ENCODE results near the gene ADGRG3. TPM values are rescaled to one million over a fixed set of nuclear protein-coding genes. Genes with fewer than 3 reads are reported as not detected.

ADGRG3 gene
- total RNA-seq, 1 donor from 2014 or later, result not detected

DNA sequence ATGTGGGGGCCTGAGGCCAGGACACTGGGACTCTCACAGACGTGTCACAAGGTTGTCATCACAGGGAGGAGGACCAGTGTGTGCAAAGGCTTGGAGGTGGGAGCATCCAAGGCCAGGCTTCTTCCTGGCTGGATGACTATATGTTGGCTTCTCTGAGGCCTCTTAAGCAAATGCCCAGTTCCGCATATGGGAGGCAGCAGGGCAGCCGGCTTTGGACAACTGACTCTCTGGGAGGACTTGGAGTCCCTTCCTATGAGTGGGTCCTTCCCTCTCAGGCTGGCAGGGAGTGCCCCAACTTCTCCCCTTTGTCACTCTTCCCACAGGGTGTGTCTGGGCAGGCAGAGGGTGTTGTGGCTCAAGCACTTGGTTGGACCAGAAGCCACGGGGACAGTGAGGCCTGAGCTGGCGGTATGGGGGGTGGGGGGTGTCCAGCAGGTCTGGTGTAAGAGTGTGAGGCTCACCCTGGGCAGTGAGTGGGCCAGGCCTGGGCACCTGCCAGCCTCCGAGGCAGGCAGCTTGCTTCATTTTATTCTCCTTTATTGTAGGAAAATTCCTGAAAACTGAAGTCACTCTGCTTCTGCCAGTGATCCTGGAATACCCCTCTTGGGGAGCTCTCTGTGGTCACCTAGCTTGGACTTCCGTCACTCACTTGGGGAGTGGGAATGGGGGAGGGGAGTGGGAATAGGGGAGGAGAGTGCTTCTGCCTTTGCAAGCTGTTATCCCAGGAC, 24.8 kb upstream of the ADGRG3 start:
- H3K9ac ChIP-seq (ENCODE audit: low read length), result peak overlapping the region; percentile 4
- peaks cover 29% of the 10 kb centered on the region for H3K4me1 ChIP-seq (ENCODE audit: insufficient read depth, low read length)
- H3K36me3 ChIP-seq (ENCODE audit: insufficient read depth, low read length), result no peaks in the 10 kb centered on the region
- TF ChIP-seq EZH2 (IDR thresholded peaks at IDR 0.05; ENCODE audit: insufficient read depth, low read length), result no peak
- TF ChIP-seq, protein P1, sequence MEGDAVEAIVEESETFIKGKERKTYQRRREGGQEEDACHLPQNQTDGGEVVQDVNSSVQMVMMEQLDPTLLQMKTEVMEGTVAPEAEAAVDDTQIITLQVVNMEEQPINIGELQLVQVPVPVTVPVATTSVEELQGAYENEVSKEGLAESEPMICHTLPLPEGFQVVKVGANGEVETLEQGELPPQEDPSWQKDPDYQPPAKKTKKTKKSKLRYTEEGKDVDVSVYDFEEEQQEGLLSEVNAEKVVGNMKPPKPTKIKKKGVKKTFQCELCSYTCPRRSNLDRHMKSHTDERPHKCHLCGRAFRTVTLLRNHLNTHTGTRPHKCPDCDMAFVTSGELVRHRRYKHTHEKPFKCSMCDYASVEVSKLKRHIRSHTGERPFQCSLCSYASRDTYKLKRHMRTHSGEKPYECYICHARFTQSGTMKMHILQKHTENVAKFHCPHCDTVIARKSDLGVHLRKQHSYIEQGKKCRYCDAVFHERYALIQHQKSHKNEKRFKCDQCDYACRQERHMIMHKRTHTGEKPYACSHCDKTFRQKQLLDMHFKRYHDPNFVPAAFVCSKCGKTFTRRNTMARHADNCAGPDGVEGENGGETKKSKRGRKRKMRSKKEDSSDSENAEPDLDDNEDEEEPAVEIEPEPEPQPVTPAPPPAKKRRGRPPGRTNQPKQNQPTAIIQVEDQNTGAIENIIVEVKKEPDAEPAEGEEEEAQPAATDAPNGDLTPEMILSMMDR (IDR thresholded peaks at IDR 0.05; ENCODE audit: insufficient read depth, low read depth, low read length), result no peak
- H3K4me2 ChIP-seq (ENCODE audit: low read length), result peak overlapping the region; percentile 18
- no peak overlapping the region for H3K4me3 ChIP-seq (ENCODE audit: insufficient read depth, low read depth, low read length)
- peak overlapping the region; percentile 34 for H3K27ac Mint-ChIP-seq (ENCODE audit: unreplicated experiment)
- FAIRE-seq (no peak), DNase-seq (ENCODE audit: low read depth) (peak; percentile 71)
- no peaks in the 10 kb centered on the region for H3K36me3 Mint-ChIP-seq (ENCODE audit: low read depth, unreplicated experiment)
- H2AFZ ChIP-seq (ENCODE audit: low read depth, low read length), result no peak overlapping the region
- no peaks in the 10 kb centered on the region for H3K27me3 ChIP-seq (ENCODE audit: insufficient read depth, low read length)
- no peaks in the 10 kb centered on the region for H3K9me3 ChIP-seq (ENCODE audit: insufficient read depth, low read depth, low read length)
- H3K79me2 ChIP-seq (ENCODE audit: insufficient read depth, low read length), result no peaks in the 10 kb centered on the region
- H3K9me3 Mint-ChIP-seq (ENCODE audit: unreplicated experiment), result no peaks in the 10 kb centered on the region
- H3K4me1 Mint-ChIP-seq (ENCODE audit: low read depth, unreplicated experiment), result peaks cover 14% of the 10 kb centered on the region
- H4K20me1 ChIP-seq (ENCODE audit: insufficient read depth, low read length), result no peaks in the 10 kb centered on the region
- no peak overlapping the region for H3K27ac ChIP-seq (ENCODE audit: low read depth, low read length)
- H3K4me3 Mint-ChIP-seq (ENCODE audit: unreplicated experiment), result no peak overlapping the region
- peaks cover 22% of the 10 kb centered on the region for H3K27me3 Mint-ChIP-seq (ENCODE audit: low read depth, unreplicated experiment)

DNA sequence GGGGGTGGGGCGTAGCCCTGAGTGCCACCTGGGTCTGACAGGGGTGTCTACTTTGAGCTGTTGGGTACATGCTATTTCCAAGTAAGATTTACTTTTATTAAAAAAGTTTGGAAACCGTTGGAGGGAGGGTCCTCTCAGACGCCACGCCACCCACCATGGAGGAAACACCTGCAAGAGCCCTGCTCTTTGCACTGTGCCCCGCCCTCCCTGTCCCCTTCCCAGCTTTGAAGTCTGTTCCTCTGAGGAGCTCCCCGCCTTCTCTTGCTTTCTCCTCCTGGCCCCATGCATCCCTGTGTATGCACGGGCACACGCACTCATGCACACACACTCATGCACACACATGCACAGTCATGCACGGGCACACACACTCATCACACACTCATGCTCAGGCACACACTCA, 24.2 kb upstream of the ADGRG3 start:
- H2AFZ ChIP-seq (ENCODE audit: low read depth, low read length), result peak overlapping the region; percentile 10
- H3K4me1 ChIP-seq (ENCODE audit: insufficient read depth, low read length), result peaks cover 29% of the 10 kb centered on the region
- no peak overlapping the region for H3K4me3 ChIP-seq (ENCODE audit: insufficient read depth, low read depth, low read length)
- peaks cover 14% of the 10 kb centered on the region for H3K4me1 Mint-ChIP-seq (ENCODE audit: low read depth, unreplicated experiment)
- H3K27ac Mint-ChIP-seq (ENCODE audit: unreplicated experiment), result no peak overlapping the region
- no peaks in the 10 kb centered on the region for H3K79me2 ChIP-seq (ENCODE audit: insufficient read depth, low read length)
- DNase-seq (ENCODE audit: low read depth) (no peak), FAIRE-seq (no peak)
- H4K20me1 ChIP-seq (ENCODE audit: insufficient read depth, low read length), result no peaks in the 10 kb centered on the region
- H3K9ac ChIP-seq (ENCODE audit: low read length), result no peak overlapping the region
- no peak overlapping the region for H3K4me3 Mint-ChIP-seq (ENCODE audit: unreplicated experiment)
- H3K27me3 Mint-ChIP-seq (ENCODE audit: low read depth, unreplicated experiment), result peaks cover 21% of the 10 kb centered on the region
- no peaks in the 10 kb centered on the region for H3K9me3 Mint-ChIP-seq (ENCODE audit: unreplicated experiment)
- H3K36me3 Mint-ChIP-seq (ENCODE audit: low read depth, unreplicated experiment), result no peaks in the 10 kb centered on the region
- no peak for TF ChIP-seq EZH2 (IDR thresholded peaks at IDR 0.05; ENCODE audit: insufficient read depth, low read length)
- TF ChIP-seq, protein P1 (IDR thresholded peaks at IDR 0.05; ENCODE audit: insufficient read depth, low read depth, low read length), result no peak
- no peak overlapping the region for H3K27ac ChIP-seq (ENCODE audit: low read depth, low read length)
- no peaks in the 10 kb centered on the region for H3K27me3 ChIP-seq (ENCODE audit: insufficient read depth, low read length)
- H3K9me3 ChIP-seq (ENCODE audit: insufficient read depth, low read depth, low read length), result no peaks in the 10 kb centered on the region
- H3K4me2 ChIP-seq (ENCODE audit: low read length), result peak overlapping the region; percentile 18
- H3K36me3 ChIP-seq (ENCODE audit: insufficient read depth, low read length), result no peaks in the 10 kb centered on the region

DNA sequence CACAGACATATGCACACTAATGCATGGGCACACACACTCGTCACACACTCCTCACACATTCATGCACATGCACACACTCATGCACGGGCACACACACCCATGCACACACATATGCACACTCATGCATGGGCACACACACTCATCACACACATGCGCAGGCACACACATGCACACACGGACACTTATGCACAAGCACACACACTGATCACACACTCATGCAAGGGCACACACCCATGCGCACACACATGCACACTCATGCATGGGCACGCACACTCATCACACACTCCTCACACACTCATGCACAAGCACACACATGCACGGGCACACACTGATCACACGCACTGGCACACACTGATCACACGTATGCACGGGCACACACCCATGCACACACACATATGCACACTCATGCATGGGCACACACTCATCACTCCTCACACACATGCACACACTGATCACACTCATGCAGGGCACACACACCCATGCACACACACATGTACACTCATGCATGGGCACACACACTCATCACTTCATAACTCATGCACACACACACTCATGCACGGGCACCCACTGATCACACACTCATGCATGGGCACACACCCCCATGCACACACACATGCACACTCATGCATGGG, 23.6 kb upstream of the ADGRG3 start:
- H3K4me3 Mint-ChIP-seq (ENCODE audit: unreplicated experiment), result no peak overlapping the region
- no peak overlapping the region for H3K27ac Mint-ChIP-seq (ENCODE audit: unreplicated experiment)
- H3K4me3 ChIP-seq (ENCODE audit: insufficient read depth, low read depth, low read length), result no peak overlapping the region
- peaks cover 29% of the 10 kb centered on the region for H3K4me1 ChIP-seq (ENCODE audit: insufficient read depth, low read length)
- no peaks in the 10 kb centered on the region for H3K27me3 ChIP-seq (ENCODE audit: insufficient read depth, low read length)
- H3K4me1 Mint-ChIP-seq (ENCODE audit: low read depth, unreplicated experiment), result peaks cover 14% of the 10 kb centered on the region
- H3K79me2 ChIP-seq (ENCODE audit: insufficient read depth, low read length), result no peaks in the 10 kb centered on the region
- H3K4me2 ChIP-seq (ENCODE audit: low read length), result no peak overlapping the region
- no peak for FAIRE-seq
- H3K9me3 ChIP-seq (ENCODE audit: insufficient read depth, low read depth, low read length), result no peaks in the 10 kb centered on the region
- no peak for DNase-seq (ENCODE audit: low read depth)
- no peaks in the 10 kb centered on the region for H4K20me1 ChIP-seq (ENCODE audit: insufficient read depth, low read length)
- H3K9ac ChIP-seq (ENCODE audit: low read length), result no peak overlapping the region
- TF ChIP-seq, protein P1 (IDR thresholded peaks at IDR 0.05; ENCODE audit: insufficient read depth, low read depth, low read length), result no peak
- no peak for TF ChIP-seq EZH2 (IDR thresholded peaks at IDR 0.05; ENCODE audit: insufficient read depth, low read length)
- no peaks in the 10 kb centered on the region for H3K36me3 ChIP-seq (ENCODE audit: insufficient read depth, low read length)
- H3K27ac ChIP-seq (ENCODE audit: low read depth, low read length), result no peak overlapping the region
- H2AFZ ChIP-seq (ENCODE audit: low read depth, low read length), result peak overlapping the region; percentile 10
- H3K36me3 Mint-ChIP-seq (ENCODE audit: low read depth, unreplicated experiment), result no peaks in the 10 kb centered on the region
- H3K27me3 Mint-ChIP-seq (ENCODE audit: low read depth, unreplicated experiment), result peaks cover 18% of the 10 kb centered on the region
- no peaks in the 10 kb centered on the region for H3K9me3 Mint-ChIP-seq (ENCODE audit: unreplicated experiment)
